ENCODE data around the gene METTL25. TPM values are rescaled to one million over a fixed set of nuclear protein-coding genes. Genes with fewer than 3 reads are reported as not detected.

Gene METTL25
- total and polyA plus RNA-seq, 12 donors, result 2.0 to 17.4 (median 14.0) TPM

GRCh38 chr12:82475211-82475610 lies 116.9 kb downstream of the METTL25 start:
- intact Hi-C loops (cut with DNase I), result no loop called here
- no peak for ATAC-seq
- Histone ChIP-seq H3K9me3 (peaks cover 0 to 21% (median 4%) of the 10 kb centered on the region in 11 donors), H3K27me3 (no peaks in the 10 kb centered on the region), H3K36me3 (peaks cover 0 to 63% (median 0%) of the 10 kb centered on the region in 9 donors), H3K4me3 (no peak overlapping the region), H3K27ac (no peak overlapping the region), H3K4me1 (no peaks in the 10 kb centered on the region)
- WGBS, 2 donors, result 97 to 100% methylated on average over 1 of the region's 1 CpG
- no peak for TF ChIP-seq CTCF (IDR thresholded peaks at IDR 0.05)
- no peak for DNase-seq

- no peak overlapping the region for H3K4me3 ChIP-seq
- H3K27ac ChIP-seq, result no peak overlapping the region
- intact Hi-C loops (cut with DNase I), result no loop called here
- H3K27me3 ChIP-seq, result no peaks in the 10 kb centered on the region
- peaks cover 0 to 52% (median 0%) of the 10 kb centered on the region in 9 donors for H3K36me3 ChIP-seq
- H3K4me1 ChIP-seq, result no peaks in the 10 kb centered on the region
- peaks cover 0 to 18% (median 4%) of the 10 kb centered on the region in 11 donors for H3K9me3 ChIP-seq
- 93 to 96% methylated on average over 4 of the region's 4 CpGs for WGBS, 2 donors
- no peak for DNase-seq
- ATAC-seq, result no peak
- TF ChIP-seq CTCF (IDR thresholded peaks at IDR 0.05), result no peak
These were observed 118.2 kb downstream of the METTL25 start for GRCh38 chr12:82476511-82476910.

- no peaks in the 10 kb centered on the region for H3K4me1 ChIP-seq
- H3K36me3 ChIP-seq, result peaks cover 0 to 31% (median 0%) of the 10 kb centered on the region in 9 donors
- ATAC-seq (no peak), DNase-seq (no peak)
- WGBS, 2 donors, result 82 to 85% methylated on average over 1 of the region's 1 CpG
- no peaks in the 10 kb centered on the region for H3K27me3 ChIP-seq
- no peak for TF ChIP-seq CTCF (IDR thresholded peaks at IDR 0.05)
- H3K4me3 ChIP-seq, result no peak overlapping the region
- intact Hi-C loops (cut with DNase I), result no loop called here
- H3K27ac ChIP-seq, result no peak overlapping the region
- H3K9me3 ChIP-seq, result peaks cover 0 to 18% (median 5%) of the 10 kb centered on the region in 11 donors
These were observed 121.2 kb downstream of the METTL25 start for GRCh38 chr12:82479511-82479910.

- ATAC-seq (no peak), DNase-seq (no peak)
- H3K4me3 ChIP-seq, result no peak overlapping the region
- no peaks in the 10 kb centered on the region for H3K27me3 ChIP-seq
- peaks cover 0 to 29% (median 6%) of the 10 kb centered on the region in 11 donors for H3K9me3 ChIP-seq
- intact Hi-C loops (cut with DNase I), result no loop called here
- TF ChIP-seq CTCF (IDR thresholded peaks at IDR 0.05), result no peak
- H3K36me3 ChIP-seq, result peaks cover 0 to 22% (median 0%) of the 10 kb centered on the region in 9 donors
- no peaks in the 10 kb centered on the region for H3K4me1 ChIP-seq
- H3K27ac ChIP-seq, result no peak overlapping the region
- WGBS, 2 donors, result 97 to 98% methylated on average over 3 of the region's 3 CpGs
These were observed 122.3 kb downstream of the METTL25 start for GRCh38 chr12:82480606-82481005.
